HCT116 (cell line): Measurements from ENCODE around the gene KCNAB2. TPM values are rescaled to one million over a fixed set of nuclear protein-coding genes. Genes with fewer than 3 reads are reported as not detected.

ENCODE experiments used
- ATAC-seq: fragments of 200-7000 bp; cut with Tn5 transposase; 2 replicates; pipeline ENCODE4 v1.9.1; 2020; ENCODE audit warnings: mild to moderate bottlenecking, moderate library complexity
- BruUV-seq: library from RNA; stranded (reverse); fragments of 400-500 nt; replicated peaks from 2 replicates; lab custom pipeline; 2021; lab: Mats Ljungman, UMichigan
- CTCF ChIA-PET: fragments of 300-600 bp; sonication (Branson Sonifier 250); formaldehyde crosslinking; loops from one replicate; lab custom pipeline; 2021; ENCODE audit warnings: antibody characterized with exemption; lab: Charles Lee
- POLR2A ChIA-PET: fragments of 300-600, 350-600 bp; sonication (Branson Sonifier 250); formaldehyde crosslinking; loops from one replicate; lab custom pipeline; 2021; ENCODE audit warnings: antibody characterized with exemption; lab: Charles Lee
- RAD21 ChIA-PET, 2 experiments: fragments of 300-600 bp; sonication (Branson Sonifier 250); formaldehyde crosslinking; loops; one replicate each; lab custom pipeline; 2023; ENCODE audit warnings: low total read pairs in 2 of 2; ENCODE audit not compliant: uncharacterized antibody in 2 of 2, unreplicated experiment in 2 of 2, low non-redundant PET in 1 of 2; lab: Charles Lee
- DNase-seq: peaks from one replicate; pipeline ENCODE4 v3.0.0-alpha.2; 2010; ENCODE audit warnings: low read depth, low spot score
- H2AFZ ChIP-seq: fragments of 200-600 bp; shearing (Covaris generic), sonication (generic); 2 replicates; pipeline ENCODE4 v1.6.1; 2017; ENCODE audit warnings: low read depth, mixed run types, mixed read lengths, antibody characterized with exemption, low read length; ENCODE audit not compliant: poor library complexity, severe bottlenecking
- H3K27ac ChIP-seq: 2 replicates; pipeline ENCODE4 v1.5.1; 2012; ENCODE audit warnings: low read depth, low read length
- H3K27me3 ChIP-seq: fragments of 200-600 bp; sonication (generic); 2 replicates; pipeline ENCODE4 v1.6.1; 2016; ENCODE audit warnings: mixed run types, low read length, mixed read lengths; ENCODE audit not compliant: insufficient read depth
- H3K36me3 ChIP-seq, 2 experiments: fragments of 200-500 bp in 1 of 2; fragments of 200-600 bp in 1 of 2; sonication (Bioruptor generic) in 1 of 2; sonication (generic) in 1 of 2; 2 replicates each; pipeline versions ENCODE4 v1.5.1 to v1.6.1; 2014 to 2016; ENCODE audit warnings: low read length in 2 of 2, inconsistent platforms in 1 of 2, mixed read lengths in 1 of 2, mixed run types in 1 of 2; ENCODE audit not compliant: insufficient read depth in 2 of 2, control insufficient read depth in 1 of 2
- H3K4me1 ChIP-seq, 2 experiments: fragments of 200-600 bp in 1 of 2; sonication (generic) in 1 of 2; 2 replicates each; pipeline versions ENCODE4 v1.5.1 to v1.6.1; 2012 to 2017; ENCODE audit warnings: low read length in 2 of 2, inconsistent platforms in 1 of 2, mild to moderate bottlenecking in 1 of 2, mixed read lengths in 1 of 2, mixed run types in 1 of 2, moderate library complexity in 1 of 2; ENCODE audit not compliant: insufficient read depth in 2 of 2, control insufficient read depth in 1 of 2
- H3K4me2 ChIP-seq: fragments of 200-600 bp; sonication (generic); 2 replicates; pipeline ENCODE4 v1.6.1; 2017; ENCODE audit warnings: mixed run types, low read length, mixed read lengths
- H3K4me3 ChIP-seq, 2 experiments: fragments of 200-600 bp in 1 of 2; sonication (generic) in 1 of 2; replicated peaks in 1 of 2; 2 replicates each; pipeline ENCODE4 v1.5.1; 2011 to 2016; ENCODE audit warnings: low read length in 2 of 2, control low read depth in 1 of 2, low read depth in 1 of 2, mild to moderate bottlenecking in 1 of 2, mixed read lengths in 1 of 2, mixed run types in 1 of 2
- H3K79me2 ChIP-seq: fragments of 200-600 bp; sonication (generic); 2 replicates; pipeline ENCODE4 v1.6.1; 2017; ENCODE audit warnings: mild to moderate bottlenecking, mixed run types, low read length, moderate library complexity, mixed read lengths; ENCODE audit not compliant: insufficient read depth
- H3K9ac ChIP-seq: fragments of 200-600 bp; sonication (generic); 2 replicates; pipeline ENCODE4 v1.6.1; 2016; ENCODE audit warnings: low read length, mixed read lengths
- H3K9me2 ChIP-seq: fragments of 200-600 bp; sonication (generic), shearing (Covaris generic); 2 replicates; pipeline ENCODE4 v1.6.1; 2017; ENCODE audit warnings: mixed run types, mild to moderate bottlenecking, moderate library complexity; ENCODE audit not compliant: insufficient read depth
- H3K9me3 ChIP-seq, 2 experiments: fragments of 200-500 bp in 1 of 2; fragments of 200-600 bp in 1 of 2; sonication (Bioruptor generic) in 1 of 2; sonication (generic) in 1 of 2; 2 replicates each; pipeline ENCODE4 v1.6.1; 2014 to 2017; ENCODE audit warnings: low read length in 2 of 2, mixed read lengths in 2 of 2, inconsistent platforms in 1 of 2, low read depth in 1 of 2, mild to moderate bottlenecking in 1 of 2, mixed run types in 1 of 2, moderate library complexity in 1 of 2; ENCODE audit not compliant: control insufficient read depth in 1 of 2, insufficient read depth in 1 of 2
- H4K20me1 ChIP-seq: fragments of 200-600 bp; sonication (generic), shearing (Covaris generic); 2 replicates; pipeline ENCODE4 v1.6.1; 2017; ENCODE audit warnings: mixed run types, mild to moderate bottlenecking, moderate library complexity; ENCODE audit not compliant: insufficient read depth
- CBX3 ChIP-seq: IDR thresholded peaks from 2 replicates; pipeline ENCODE4 v1.6.1; 2012; ENCODE audit warnings: low read depth
- CEBPB ChIP-seq: IDR thresholded peaks from 2 replicates; pipeline ENCODE4 v1.6.1; 2012; ENCODE audit warnings: low read depth
- EGR1 ChIP-seq: IDR thresholded peaks from 2 replicates; pipeline ENCODE4 v1.6.1; 2012; ENCODE audit warnings: low read depth
- FOSL1 ChIP-seq: IDR thresholded peaks from 2 replicates; pipeline ENCODE4 v1.6.1; 2012; ENCODE audit warnings: low read depth
- POLR2AphosphoS5 ChIP-seq: IDR thresholded peaks from 2 replicates; pipeline ENCODE4 v1.6.1; 2011; ENCODE audit warnings: mild to moderate bottlenecking, low read depth, low read length, moderate library complexity
- RAD21 ChIP-seq: IDR thresholded peaks from 2 replicates; pipeline ENCODE4 v1.6.1; 2012; ENCODE audit warnings: low read depth, mild to moderate bottlenecking
- SIN3A ChIP-seq: IDR thresholded peaks from 2 replicates; pipeline ENCODE4 v1.6.1; 2012; ENCODE audit warnings: low read depth
- ZNF274 ChIP-seq: fragments of 200-500 bp; sonication (Bioruptor generic); IDR thresholded peaks from 2 replicates; pipeline ENCODE4 v1.6.1; 2014; ENCODE audit warnings: mild to moderate bottlenecking, low read depth, low read length, inconsistent platforms
- intact Hi-C: fragments of 100-400 bp; cut with micrococcal nuclease; formaldehyde crosslinking; loops from 2 replicates; pipeline ENCODE4 v1.10.0; 2022
- total RNA-seq: library from RNA; stranded (reverse); gene quantifications from one replicate; pipeline ENCODE4 v1.2.1, GENCODE V29; 2021; ENCODE audit not compliant: unreplicated experiment
- TF ChIP-seq, protein P1 (sequence below): IDR thresholded peaks from 2 replicates; pipeline ENCODE4 v1.6.1; 2011; ENCODE audit warnings: mild to moderate bottlenecking, low read length, moderate library complexity; ENCODE audit not compliant: insufficient replicate concordance; ENCODE audit errors: extremely low read depth
- TF ChIP-seq, protein P2 (sequence below), 3 experiments: fragments of 200-600 bp in 1 of 3; sonication (generic) in 1 of 3; IDR thresholded peaks in 2 of 3; conservative IDR thresholded peaks in 1 of 3; 2 replicates each; pipeline ENCODE4 v1.5.1; 2012 to 2017; ENCODE audit warnings: low read depth in 2 of 3, low read length in 2 of 3, antibody characterized with exemption in 1 of 3, borderline replicate concordance in 1 of 3, control low read depth in 1 of 3, mild to moderate bottlenecking in 1 of 3, mixed read lengths in 1 of 3, mixed run types in 1 of 3, moderate library complexity in 1 of 3; ENCODE audit not compliant: insufficient read depth in 1 of 3
- TF ChIP-seq, protein P3 (sequence below): IDR thresholded peaks from 2 replicates; pipeline ENCODE4 v1.6.1; 2012

The KCNAB2 gene
- total RNA-seq, 1 experiment from 2014 or later = 18.1 TPM

DNA sequence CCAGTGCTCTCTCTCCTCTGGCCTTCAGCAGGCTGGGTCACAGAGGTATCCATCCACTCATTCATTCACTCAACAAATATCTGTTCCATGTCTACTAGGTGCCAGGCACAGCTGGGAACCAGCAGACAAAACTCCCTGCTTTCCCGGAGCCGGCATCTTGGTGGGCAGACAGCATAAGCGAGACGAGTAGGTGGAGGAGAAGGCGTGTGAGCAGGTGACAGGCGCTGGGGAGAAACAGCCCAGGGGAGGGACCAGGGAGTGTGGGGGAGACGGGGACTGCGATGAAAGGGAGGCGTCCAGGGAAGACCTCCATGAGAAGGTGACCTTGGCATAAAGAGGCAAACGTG lies 11.0 kb upstream of the KCNAB2 start (continued):
- TF ChIP-seq, protein P1, sequence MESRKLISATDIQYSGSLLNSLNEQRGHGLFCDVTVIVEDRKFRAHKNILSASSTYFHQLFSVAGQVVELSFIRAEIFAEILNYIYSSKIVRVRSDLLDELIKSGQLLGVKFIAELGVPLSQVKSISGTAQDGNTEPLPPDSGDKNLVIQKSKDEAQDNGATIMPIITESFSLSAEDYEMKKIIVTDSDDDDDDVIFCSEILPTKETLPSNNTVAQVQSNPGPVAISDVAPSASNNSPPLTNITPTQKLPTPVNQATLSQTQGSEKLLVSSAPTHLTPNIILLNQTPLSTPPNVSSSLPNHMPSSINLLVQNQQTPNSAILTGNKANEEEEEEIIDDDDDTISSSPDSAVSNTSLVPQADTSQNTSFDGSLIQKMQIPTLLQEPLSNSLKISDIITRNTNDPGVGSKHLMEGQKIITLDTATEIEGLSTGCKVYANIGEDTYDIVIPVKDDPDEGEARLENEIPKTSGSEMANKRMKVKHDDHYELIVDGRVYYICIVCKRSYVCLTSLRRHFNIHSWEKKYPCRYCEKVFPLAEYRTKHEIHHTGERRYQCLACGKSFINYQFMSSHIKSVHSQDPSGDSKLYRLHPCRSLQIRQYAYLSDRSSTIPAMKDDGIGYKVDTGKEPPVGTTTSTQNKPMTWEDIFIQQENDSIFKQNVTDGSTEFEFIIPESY = no peak
- no peak for TF ChIP-seq RAD21
- no peak for TF ChIP-seq ZNF274
- no peak for TF ChIP-seq EGR1
- no peak for TF ChIP-seq CEBPB
- no peak for TF ChIP-seq CBX3
- TF ChIP-seq SIN3A = no peak
- TF ChIP-seq POLR2AphosphoS5 = no peak
- TF ChIP-seq, protein P2, sequence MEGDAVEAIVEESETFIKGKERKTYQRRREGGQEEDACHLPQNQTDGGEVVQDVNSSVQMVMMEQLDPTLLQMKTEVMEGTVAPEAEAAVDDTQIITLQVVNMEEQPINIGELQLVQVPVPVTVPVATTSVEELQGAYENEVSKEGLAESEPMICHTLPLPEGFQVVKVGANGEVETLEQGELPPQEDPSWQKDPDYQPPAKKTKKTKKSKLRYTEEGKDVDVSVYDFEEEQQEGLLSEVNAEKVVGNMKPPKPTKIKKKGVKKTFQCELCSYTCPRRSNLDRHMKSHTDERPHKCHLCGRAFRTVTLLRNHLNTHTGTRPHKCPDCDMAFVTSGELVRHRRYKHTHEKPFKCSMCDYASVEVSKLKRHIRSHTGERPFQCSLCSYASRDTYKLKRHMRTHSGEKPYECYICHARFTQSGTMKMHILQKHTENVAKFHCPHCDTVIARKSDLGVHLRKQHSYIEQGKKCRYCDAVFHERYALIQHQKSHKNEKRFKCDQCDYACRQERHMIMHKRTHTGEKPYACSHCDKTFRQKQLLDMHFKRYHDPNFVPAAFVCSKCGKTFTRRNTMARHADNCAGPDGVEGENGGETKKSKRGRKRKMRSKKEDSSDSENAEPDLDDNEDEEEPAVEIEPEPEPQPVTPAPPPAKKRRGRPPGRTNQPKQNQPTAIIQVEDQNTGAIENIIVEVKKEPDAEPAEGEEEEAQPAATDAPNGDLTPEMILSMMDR (IDR thresholded peaks at IDR 0.05 in 2 of 3, conservative IDR thresholded peaks at IDR 0.05 in 1 of 3; ENCODE audit: borderline replicate concordance in 1 of 3, insufficient read depth in 1 of 3, low read depth in 2 of 3, low read length in 2 of 3) = no peak

DNA sequence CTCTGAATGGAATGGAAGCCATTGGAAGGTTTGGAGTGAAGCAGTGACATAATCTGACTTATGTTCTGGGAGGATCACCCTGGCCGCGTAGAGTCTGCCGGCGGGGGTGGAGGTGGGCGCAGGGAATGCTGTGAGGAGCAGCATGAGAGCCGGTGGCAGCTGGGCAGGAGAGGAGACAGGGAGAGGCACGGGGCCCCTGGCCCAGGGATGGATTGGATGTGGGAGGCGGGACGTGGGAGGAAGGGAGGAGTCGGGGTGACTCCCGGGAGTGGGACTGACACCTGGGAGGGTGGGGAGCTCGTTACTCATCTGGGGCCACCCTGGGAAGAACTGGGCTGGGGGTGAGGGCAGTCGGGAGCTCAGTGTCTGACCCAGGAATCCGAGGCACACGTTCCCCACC lies 10.4 kb upstream of the KCNAB2 start:
- TF ChIP-seq FOSL1 = no peak
- TF ChIP-seq, protein P3, sequence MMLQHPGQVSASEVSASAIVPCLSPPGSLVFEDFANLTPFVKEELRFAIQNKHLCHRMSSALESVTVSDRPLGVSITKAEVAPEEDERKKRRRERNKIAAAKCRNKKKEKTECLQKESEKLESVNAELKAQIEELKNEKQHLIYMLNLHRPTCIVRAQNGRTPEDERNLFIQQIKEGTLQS = no peak
- TF ChIP-seq, all 23 proteins: peak for 0
- BruUV-seq = no TSS peak
- H4K20me1 ChIP-seq = no peaks in the 10 kb centered on the region
- no peaks in the 10 kb centered on the region for H3K36me3 ChIP-seq
- no peaks in the 10 kb centered on the region for H3K79me2 ChIP-seq
- ChIA-PET CTCF (interaction anchor here (1.7 kb wide), 1 partner anchor 210 kb away, joined by 5 read pairs; no protein-coding TSS in a partner anchor), RAD21 (no interaction called here), POLR2A (no interaction called here)
- no peak overlapping the region for H3K4me3 ChIP-seq
- H3K9ac ChIP-seq = no peak overlapping the region
- ATAC-seq (no peak), DNase-seq (no peak)
- no peak overlapping the region for H3K27ac ChIP-seq
- intact Hi-C loops = no loop called here
- no peaks in the 10 kb centered on the region for H3K4me1 ChIP-seq
- no peaks in the 10 kb centered on the region for H3K9me3 ChIP-seq
- H3K27me3 ChIP-seq = no peaks in the 10 kb centered on the region
- H2AFZ ChIP-seq = no peak overlapping the region
- H3K9me2 ChIP-seq = no peaks in the 10 kb centered on the region
- H3K4me2 ChIP-seq = no peak overlapping the region
